Measurements from ENCODE around the gene BCL11B. TPM values are rescaled to one million over a fixed set of nuclear protein-coding genes. Genes with fewer than 3 reads are reported as not detected.

The BCL11B gene
- total RNA-seq, 1 donor from 2014 or later, result 1.3 TPM

DNA sequence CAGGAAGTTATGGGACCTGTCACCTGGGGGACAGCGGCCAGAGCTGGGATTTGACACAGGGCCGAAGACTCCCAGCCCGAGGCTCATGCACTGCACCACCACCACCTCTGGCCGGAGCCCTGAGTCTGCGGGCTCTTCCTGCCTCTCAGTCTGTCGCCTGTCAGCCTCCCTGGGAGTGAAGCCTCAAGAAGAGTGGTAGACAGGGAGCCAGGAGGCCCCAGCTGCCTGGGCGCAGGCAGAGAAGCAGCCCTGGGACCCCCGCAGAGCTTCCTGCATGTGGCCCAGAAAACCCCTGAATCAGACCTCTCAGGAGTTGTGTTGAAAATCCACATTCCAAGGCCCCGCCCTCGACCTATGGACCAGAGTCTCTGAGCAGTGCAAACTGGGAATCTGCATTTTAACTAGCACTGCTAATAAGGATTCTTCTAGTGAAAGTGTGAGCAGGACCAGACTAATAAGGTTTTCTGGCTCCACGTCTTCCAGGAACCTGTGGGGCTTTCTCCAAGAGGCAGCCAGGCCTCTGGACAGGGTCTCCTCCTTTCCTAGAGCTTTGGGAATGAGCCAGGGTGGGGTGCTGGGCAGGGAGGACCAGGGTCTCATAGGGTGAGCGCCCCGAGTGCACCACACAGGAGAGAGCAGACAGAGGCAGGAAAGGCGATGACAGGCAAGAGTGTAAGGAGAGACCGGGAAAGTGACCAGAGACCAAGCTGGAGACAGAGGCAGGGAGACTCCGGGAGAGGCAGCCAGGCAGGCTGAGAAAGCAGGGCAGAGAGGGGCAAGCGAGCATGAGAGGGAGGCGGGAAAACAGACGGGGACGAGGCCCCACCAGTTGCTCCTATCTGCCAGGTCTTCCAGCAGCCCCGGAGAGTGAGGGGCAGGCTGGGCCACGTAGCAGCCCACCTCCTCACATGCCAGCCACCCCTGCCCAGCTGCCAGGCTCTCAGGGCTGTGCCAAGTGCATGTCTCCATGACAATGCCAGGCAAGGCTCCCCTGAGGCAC is 112.4 kb downstream of the BCL11B start:
- no peaks in the 10 kb centered on the region for H3K79me2 ChIP-seq (ENCODE audit: low read depth)
- H3K27me3 ChIP-seq, result no peaks in the 10 kb centered on the region
- H2AFZ ChIP-seq (replicated peaks), result no peak overlapping the region
- Mint-ChIP-seq H3K27me3 (ENCODE audit: insufficient read depth, low read depth) (peaks cover 12% of the 10 kb centered on the region), H3K36me3 (no peaks in the 10 kb centered on the region), H3K4me1 (no peaks in the 10 kb centered on the region), H3K9me3 (peaks cover 9% of the 10 kb centered on the region), H3K27ac (no peak overlapping the region), H3K4me3 (no peak overlapping the region)
- no peak for TF ChIP-seq EZH2 (IDR thresholded peaks at IDR 0.05)
- no peak for TF ChIP-seq EZH2phosphoT487 (IDR thresholded peaks at IDR 0.05)
- TF ChIP-seq CTCF (IDR thresholded peaks at IDR 0.05), result no peak
- H3K9ac ChIP-seq, result no peak overlapping the region
- no peak overlapping the region for H3K4me2 ChIP-seq
- H3K36me3 ChIP-seq, result no peaks in the 10 kb centered on the region
- H4K20me1 ChIP-seq (ENCODE audit: low read depth), result no peaks in the 10 kb centered on the region
- no peaks in the 10 kb centered on the region for H3K9me3 ChIP-seq (ENCODE audit: low read depth)
- H3F3A ChIP-seq (ENCODE audit: low read depth), result no peaks in the 10 kb centered on the region
- H3K4me1 ChIP-seq, result no peaks in the 10 kb centered on the region
- H3K4me3 ChIP-seq, result no peak overlapping the region
- H3K27ac ChIP-seq, result no peak overlapping the region
- DNase-seq (ENCODE audit: low spot score), result no peak

DNA sequence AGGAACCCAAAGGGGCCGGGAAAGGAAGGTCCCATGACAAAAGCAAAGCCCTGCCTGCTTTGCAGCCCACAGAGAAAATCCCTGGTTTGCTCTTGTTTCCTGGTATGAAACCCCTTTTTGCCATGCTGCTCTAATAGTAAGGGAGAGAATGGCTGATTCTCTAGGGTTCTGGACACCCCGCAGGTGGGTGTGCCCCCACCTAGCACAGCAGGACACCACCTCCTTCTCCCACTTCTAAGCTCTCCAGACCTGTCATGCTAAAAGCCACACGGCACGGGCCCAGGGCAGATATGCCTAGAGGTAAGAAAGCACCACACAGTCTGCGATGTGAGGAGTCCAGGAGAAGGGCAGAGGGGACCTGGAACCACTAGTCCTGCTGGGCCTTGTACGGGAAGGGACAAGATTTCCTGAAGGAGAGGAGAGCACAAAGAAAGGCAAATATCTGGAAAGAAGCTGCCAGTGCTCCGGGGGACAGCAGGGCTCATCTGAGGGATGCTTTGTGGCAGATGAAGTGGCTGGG is 113.3 kb downstream of the BCL11B start:
- Mint-ChIP-seq H3K9me3 (peaks cover 9% of the 10 kb centered on the region), H3K27me3 (ENCODE audit: insufficient read depth, low read depth) (peaks cover 12% of the 10 kb centered on the region), H3K36me3 (no peaks in the 10 kb centered on the region), H3K4me3 (no peak overlapping the region), H3K4me1 (no peaks in the 10 kb centered on the region), H3K27ac (no peak overlapping the region)
- no peak overlapping the region for H3K27ac ChIP-seq
- no peak for DNase-seq (ENCODE audit: low spot score)
- no peaks in the 10 kb centered on the region for H3K36me3 ChIP-seq
- no peaks in the 10 kb centered on the region for H3K79me2 ChIP-seq (ENCODE audit: low read depth)
- H3K9me3 ChIP-seq (ENCODE audit: low read depth), result no peaks in the 10 kb centered on the region
- H2AFZ ChIP-seq (replicated peaks), result no peak overlapping the region
- H3K4me1 ChIP-seq, result no peaks in the 10 kb centered on the region
- no peak overlapping the region for H3K4me2 ChIP-seq
- no peak for TF ChIP-seq EZH2phosphoT487 (IDR thresholded peaks at IDR 0.05)
- no peak for TF ChIP-seq CTCF (IDR thresholded peaks at IDR 0.05)
- no peak for TF ChIP-seq EZH2 (IDR thresholded peaks at IDR 0.05)
- H3F3A ChIP-seq (ENCODE audit: low read depth), result no peaks in the 10 kb centered on the region
- H3K27me3 ChIP-seq, result no peaks in the 10 kb centered on the region
- H4K20me1 ChIP-seq (ENCODE audit: low read depth), result no peaks in the 10 kb centered on the region
- no peak overlapping the region for H3K4me3 ChIP-seq
- no peak overlapping the region for H3K9ac ChIP-seq

- H3K4me3 ChIP-seq, result no peak overlapping the region
Observed at GRCh38 chr14:99158150-99158549, 113.8 kb downstream of the BCL11B start.

More at GRCh38 chr14:99158150-99158549, 113.8 kb downstream of the BCL11B start:
- no peaks in the 10 kb centered on the region for H3K79me2 ChIP-seq (ENCODE audit: low read depth)
- no peaks in the 10 kb centered on the region for H3F3A ChIP-seq (ENCODE audit: low read depth)
- H3K9me3 ChIP-seq (ENCODE audit: low read depth), result no peaks in the 10 kb centered on the region
- peaks cover 5% of the 10 kb centered on the region for H3K9me3 Mint-ChIP-seq
- H3K27me3 ChIP-seq, result no peaks in the 10 kb centered on the region
- no peak overlapping the region for H3K4me2 ChIP-seq
- no peak overlapping the region for H3K27ac Mint-ChIP-seq
- H3K4me1 ChIP-seq, result no peaks in the 10 kb centered on the region
- no peaks in the 10 kb centered on the region for H4K20me1 ChIP-seq (ENCODE audit: low read depth)
- H3K4me3 Mint-ChIP-seq, result no peak overlapping the region
- no peak for TF ChIP-seq EZH2phosphoT487 (IDR thresholded peaks at IDR 0.05)
- TF ChIP-seq CTCF (IDR thresholded peaks at IDR 0.05), result no peak
- no peak for TF ChIP-seq EZH2 (IDR thresholded peaks at IDR 0.05)
- no peaks in the 10 kb centered on the region for H3K36me3 ChIP-seq
- no peak for DNase-seq (ENCODE audit: low spot score)
- H3K27ac ChIP-seq, result no peak overlapping the region
- H2AFZ ChIP-seq (replicated peaks), result no peak overlapping the region
- H3K27me3 Mint-ChIP-seq (ENCODE audit: insufficient read depth, low read depth), result peaks cover 9% of the 10 kb centered on the region
- H3K9ac ChIP-seq, result no peak overlapping the region
- no peaks in the 10 kb centered on the region for H3K4me1 Mint-ChIP-seq
- H3K36me3 Mint-ChIP-seq, result no peaks in the 10 kb centered on the region

All from neural progenitor cell (in vitro differentiated cells).